Cardiac muscle cell (in vitro differentiated cells and primary cell): ENCODE measurements around the gene GRIA2. TPM values are rescaled to one million over a fixed set of nuclear protein-coding genes. Genes with fewer than 3 reads are reported as not detected.

Experiments used
- DNase-seq, 2 donors: peaks; one replicate each; pipeline versions ENCODE4 v3.0.0 to v3.0.0-alpha.2; 2010 to 2017; ENCODE audit warnings: low read depth in 1 of 2, low spot score in 1 of 2
- H3K27ac ChIP-seq: fragments of 200-600 bp; sonication (generic); 2 replicates; pipeline ENCODE4 v1.5.1; 2016
- H3K27me3 ChIP-seq: fragments of 200-600 bp; sonication (generic); 2 replicates; pipeline ENCODE4 v1.6.0; 2016; ENCODE audit warnings: control low read depth
- H3K36me3 ChIP-seq: fragments of 200-600 bp; sonication (generic); 2 replicates; pipeline ENCODE4 v1.5.1; 2016; ENCODE audit warnings: control low read depth
- H3K4me1 ChIP-seq: fragments of 200-600 bp; sonication (generic); 2 replicates; pipeline ENCODE4 v1.8.1; 2017; ENCODE audit warnings: low read depth, mild to moderate bottlenecking, mixed run types
- H3K4me3 ChIP-seq: fragments of 200-600 bp; sonication (generic); 2 replicates; pipeline ENCODE4 v1.5.1; 2016; ENCODE audit warnings: mild to moderate bottlenecking
- H3K9me3 ChIP-seq: fragments of 200-600 bp; sonication (generic); 2 replicates; pipeline ENCODE4 v1.5.1; 2017; ENCODE audit warnings: low read depth, mild to moderate bottlenecking, control low read depth
- polyA plus RNA-seq: library from polyadenylated mRNA; unstranded; fragments of >200 nt; fragmentation: Nextera tagmentation; extraction: Ambion mirVana; gene quantifications from 2 replicates; pipeline ENCODE4 v1.2.1, GENCODE V29; 2016
- total RNA-seq: library from RNA; depleted of rRNA; stranded (reverse); fragments of >200 nt; gene quantifications from 2 replicates; pipeline ENCODE4 v1.2.3, GENCODE V29; 2016
- TF ChIP-seq, protein P1 (sequence below): IDR thresholded peaks from 2 replicates; pipeline ENCODE4 v1.5.1; 2012; ENCODE audit warnings: low read depth, mild to moderate bottlenecking, low read length

GRIA2 gene
- total and polyA plus RNA-seq, 2 experiments from 2014 or later, result not detected

DNA sequence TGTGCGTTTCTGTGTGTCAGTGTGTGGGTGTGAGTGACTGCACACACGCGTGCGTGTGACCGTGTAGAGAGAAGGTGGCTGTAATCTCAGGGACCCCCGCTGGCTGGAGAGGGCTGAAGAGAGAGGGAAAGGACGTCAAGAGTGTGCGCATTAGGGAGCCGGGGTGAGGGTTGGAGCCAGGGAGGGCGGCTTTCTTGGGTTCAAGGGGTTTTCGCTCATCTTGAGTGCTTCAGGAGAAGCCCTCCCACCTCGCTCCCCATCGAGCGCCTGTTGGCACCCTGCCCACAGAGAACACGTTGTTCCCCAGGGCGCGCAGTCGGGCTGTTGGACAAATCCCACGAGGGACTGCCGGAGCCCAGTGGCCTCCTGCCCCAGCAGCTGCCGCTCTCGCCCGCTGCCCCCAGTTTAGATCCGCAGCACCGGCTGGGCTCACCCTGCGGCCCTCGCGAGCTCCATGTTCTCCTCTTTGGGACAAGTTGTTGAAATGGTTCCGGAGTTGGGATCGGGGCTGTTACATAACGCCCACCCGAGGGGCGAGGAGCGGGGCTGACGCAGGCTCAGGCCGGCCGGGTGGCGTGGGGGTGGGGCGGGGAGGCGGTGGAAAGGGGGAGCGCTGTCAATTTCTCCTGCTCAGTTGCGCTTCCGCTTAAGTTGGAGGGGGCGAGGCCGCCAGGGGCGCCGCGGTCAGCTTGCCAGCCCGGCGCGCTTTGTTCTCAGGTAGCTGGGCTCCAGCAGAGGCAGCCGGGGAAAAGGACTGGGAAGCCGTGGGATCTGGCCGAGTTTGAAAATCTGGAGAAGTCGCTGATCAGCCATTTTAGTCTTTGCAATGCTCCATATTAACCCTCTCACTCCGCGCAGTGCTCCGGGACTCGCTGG lies 1.6 kb downstream of the GRIA2 start:
- Histone ChIP-seq H3K36me3 (no peaks in the 10 kb centered on the region), H3K9me3 (no peaks in the 10 kb centered on the region), H3K27ac (no peak overlapping the region), H3K27me3 (peaks cover 76% of the 10 kb centered on the region), H3K4me1 (no peaks in the 10 kb centered on the region), H3K4me3 (peak overlapping the region; percentile 28)
- DNase-seq, result peak in 1 of 2 donors; percentile 53
- TF ChIP-seq, protein P1, sequence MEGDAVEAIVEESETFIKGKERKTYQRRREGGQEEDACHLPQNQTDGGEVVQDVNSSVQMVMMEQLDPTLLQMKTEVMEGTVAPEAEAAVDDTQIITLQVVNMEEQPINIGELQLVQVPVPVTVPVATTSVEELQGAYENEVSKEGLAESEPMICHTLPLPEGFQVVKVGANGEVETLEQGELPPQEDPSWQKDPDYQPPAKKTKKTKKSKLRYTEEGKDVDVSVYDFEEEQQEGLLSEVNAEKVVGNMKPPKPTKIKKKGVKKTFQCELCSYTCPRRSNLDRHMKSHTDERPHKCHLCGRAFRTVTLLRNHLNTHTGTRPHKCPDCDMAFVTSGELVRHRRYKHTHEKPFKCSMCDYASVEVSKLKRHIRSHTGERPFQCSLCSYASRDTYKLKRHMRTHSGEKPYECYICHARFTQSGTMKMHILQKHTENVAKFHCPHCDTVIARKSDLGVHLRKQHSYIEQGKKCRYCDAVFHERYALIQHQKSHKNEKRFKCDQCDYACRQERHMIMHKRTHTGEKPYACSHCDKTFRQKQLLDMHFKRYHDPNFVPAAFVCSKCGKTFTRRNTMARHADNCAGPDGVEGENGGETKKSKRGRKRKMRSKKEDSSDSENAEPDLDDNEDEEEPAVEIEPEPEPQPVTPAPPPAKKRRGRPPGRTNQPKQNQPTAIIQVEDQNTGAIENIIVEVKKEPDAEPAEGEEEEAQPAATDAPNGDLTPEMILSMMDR, result no peak

GRCh38 chr4:157222771-157223160 lies 2.2 kb downstream of the GRIA2 start:
- Histone ChIP-seq H3K4me3 (peak overlapping the region; percentile 28), H3K36me3 (no peaks in the 10 kb centered on the region), H3K9me3 (no peaks in the 10 kb centered on the region), H3K27me3 (peaks cover 76% of the 10 kb centered on the region), H3K27ac (no peak overlapping the region), H3K4me1 (no peaks in the 10 kb centered on the region)
- TF ChIP-seq, protein P1, result no peak
- DNase-seq, result no peak

GRCh38 chr4:157223456-157223855 lies 2.9 kb downstream of the GRIA2 start:
- Histone ChIP-seq H3K27ac (no peak overlapping the region), H3K4me1 (no peaks in the 10 kb centered on the region), H3K9me3 (no peaks in the 10 kb centered on the region), H3K27me3 (peaks cover 72% of the 10 kb centered on the region), H3K36me3 (no peaks in the 10 kb centered on the region), H3K4me3 (no peak overlapping the region)
- TF ChIP-seq, protein P1, result no peak
- DNase-seq, result no peak

DNA sequence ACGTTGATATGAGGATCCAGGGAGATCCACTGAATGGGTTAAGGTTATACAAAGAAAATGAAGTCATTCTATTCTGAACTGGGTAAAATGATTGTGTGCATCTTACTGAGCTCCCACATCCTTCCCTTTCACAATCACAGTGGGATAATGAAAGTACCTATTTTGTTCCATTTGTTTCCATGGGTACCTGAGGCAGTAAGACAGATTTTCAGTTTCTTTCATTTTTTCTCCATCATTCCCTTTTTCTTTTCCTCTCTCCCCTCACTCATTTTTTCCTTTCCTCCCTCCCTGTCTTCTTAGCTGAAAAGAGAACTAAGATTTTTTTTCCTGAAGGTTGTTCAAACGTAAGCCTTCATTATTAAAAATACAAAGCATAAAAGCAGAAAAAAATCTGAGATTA lies 4.6 kb downstream of the GRIA2 start:
- peaks cover 57% of the 10 kb centered on the region for H3K27me3 ChIP-seq
- H3K27ac ChIP-seq, result no peak overlapping the region
- H3K4me3 ChIP-seq, result no peak overlapping the region

DNA sequence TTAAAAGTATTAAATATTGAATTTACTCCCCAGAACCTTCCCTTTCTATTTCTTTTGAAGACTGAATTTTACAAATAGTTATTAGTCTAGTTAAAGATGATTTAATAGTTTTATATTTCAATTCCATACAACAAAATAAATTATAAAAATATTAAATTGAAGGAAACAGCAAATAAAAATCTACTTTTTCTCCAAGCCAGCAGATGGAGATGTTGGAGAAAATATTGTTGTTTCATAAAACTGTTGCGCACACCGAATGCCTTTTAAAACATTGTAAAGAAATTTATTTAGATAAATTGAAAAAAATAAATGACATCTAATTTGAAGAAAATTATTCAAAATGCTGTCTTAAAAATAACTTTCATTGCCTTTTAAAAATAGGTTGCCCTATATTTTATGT lies 5.5 kb downstream of the GRIA2 start:
- Histone ChIP-seq H3K4me3 (no peak overlapping the region), H3K27me3 (peaks cover 47% of the 10 kb centered on the region), H3K36me3 (no peaks in the 10 kb centered on the region), H3K9me3 (no peaks in the 10 kb centered on the region), H3K27ac (no peak overlapping the region), H3K4me1 (no peaks in the 10 kb centered on the region)
- DNase-seq, result no peak
- TF ChIP-seq, protein P1, result no peak

More for the DNA sequence above, 4.6 kb downstream of the GRIA2 start:
- no peak for DNase-seq
- Histone ChIP-seq H3K4me1 (no peaks in the 10 kb centered on the region), H3K9me3 (no peaks in the 10 kb centered on the region), H3K36me3 (no peaks in the 10 kb centered on the region)
- TF ChIP-seq, protein P1, result no peak
